IPS DF 19.7 (cell line): ENCODE measurements around the gene SRGAP2C.
"Not testable (repeated sequence)": the region's sequence is repeated elsewhere in the genome, so short reads cannot be mapped to it uniquely, and the experiment has no call there.

ENCODE experiments used
- DNase-seq: peaks from one replicate; pipeline ENCODE4 v3.0.0-alpha.2; 2013; ENCODE audit warnings: low read depth, low spot score

Gene SRGAP2C

GRCh38 chr1:121279548-121279898 lies 94.7 kb downstream of the SRGAP2C start:
- not testable (repeated sequence) for DNase-seq

- not testable (repeated sequence) for DNase-seq
Observed at GRCh38 chr1:121280699-121281317, 96.0 kb downstream of the SRGAP2C start.

DNA sequence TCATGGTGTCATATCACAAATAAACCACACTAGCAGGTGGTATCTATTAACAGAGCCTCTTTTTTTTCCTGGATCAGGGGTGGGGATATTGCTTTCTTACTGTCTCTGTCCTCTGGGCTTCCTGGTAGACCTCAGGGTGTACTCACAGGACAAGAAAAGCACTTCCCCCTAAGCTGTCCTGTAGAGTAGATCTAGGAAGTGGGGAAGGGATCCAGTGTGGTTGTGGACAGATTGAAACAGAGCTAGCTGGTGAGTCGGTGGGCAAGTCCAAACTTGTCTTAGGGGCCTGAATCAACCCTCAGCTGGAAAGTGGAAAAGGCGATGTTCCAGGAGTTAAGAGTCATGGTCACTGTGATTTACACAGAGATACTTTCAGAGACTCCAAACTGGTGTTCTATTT lies 96.7 kb downstream of the SRGAP2C start:
- not testable (repeated sequence) for DNase-seq

- DNase-seq: not testable (repeated sequence)
Observed at GRCh38 chr1:121283587-121284180, 98.9 kb downstream of the SRGAP2C start.

DNA sequence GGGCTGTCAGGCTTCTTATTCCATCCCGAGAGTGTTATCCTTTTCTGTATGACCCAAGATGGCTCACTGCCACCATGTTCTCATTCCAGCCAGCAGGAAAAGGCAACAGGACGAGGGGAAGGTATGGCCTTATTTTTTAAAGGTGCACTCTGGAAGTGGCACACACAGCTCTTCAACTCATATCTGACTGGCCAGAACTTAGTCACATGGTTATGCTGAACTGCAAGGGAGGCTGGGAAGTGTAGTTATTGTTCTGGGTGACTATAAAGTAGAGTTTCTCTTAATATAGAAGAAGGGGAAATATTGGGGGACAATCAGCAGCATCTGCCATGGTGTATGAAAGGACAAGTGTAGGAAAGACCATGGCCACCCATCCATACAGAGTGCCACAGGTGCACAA lies 107.8 kb downstream of the SRGAP2C start:
- not testable (repeated sequence) for DNase-seq

GRCh38 chr1:121293263-121294204 lies 108.8 kb downstream of the SRGAP2C start:
- DNase-seq: not testable (repeated sequence)

DNA sequence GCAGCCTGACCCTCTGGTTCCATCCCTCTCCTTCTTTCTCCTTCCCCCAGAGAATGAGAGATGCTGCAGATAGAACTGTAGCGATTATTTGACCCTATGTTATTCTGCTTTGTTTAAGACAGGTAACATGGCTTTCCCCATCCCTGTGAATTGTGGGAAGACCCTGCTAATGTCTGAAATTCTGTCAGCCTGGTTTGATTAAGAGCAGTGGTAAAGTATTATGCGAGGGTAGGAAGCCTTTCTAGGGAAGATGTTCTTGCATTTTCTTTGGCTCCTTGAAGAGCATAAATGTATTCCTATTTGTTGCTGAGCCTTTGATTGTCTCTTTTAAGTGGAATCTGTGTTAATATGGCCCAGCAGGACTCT lies 109.4 kb downstream of the SRGAP2C start:
- DNase-seq: not testable (repeated sequence)

DNA sequence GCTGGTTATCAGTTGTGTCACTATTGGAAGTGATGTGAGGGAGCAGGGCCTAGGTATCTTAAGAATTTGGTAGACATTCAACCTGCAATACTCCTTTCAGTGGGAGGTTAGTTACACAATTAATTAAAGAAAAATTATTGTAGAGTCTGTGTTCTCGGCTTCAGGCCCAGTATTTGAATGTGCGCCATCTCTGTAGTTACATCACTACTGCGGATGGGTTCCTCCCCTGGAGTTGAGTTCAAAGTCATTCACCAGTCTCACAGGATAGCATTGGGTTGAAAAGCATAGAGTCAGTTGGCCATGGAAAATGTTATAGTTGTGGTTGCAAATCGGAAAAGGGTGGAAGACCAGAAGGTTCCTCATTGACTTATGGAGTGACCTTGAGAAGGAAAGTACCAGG lies 111.8 kb downstream of the SRGAP2C start:
- DNase-seq: not testable (repeated sequence)

GRCh38 chr1:121298529-121298928 lies 113.8 kb downstream of the SRGAP2C start:
- not testable (repeated sequence) for DNase-seq

DNA sequence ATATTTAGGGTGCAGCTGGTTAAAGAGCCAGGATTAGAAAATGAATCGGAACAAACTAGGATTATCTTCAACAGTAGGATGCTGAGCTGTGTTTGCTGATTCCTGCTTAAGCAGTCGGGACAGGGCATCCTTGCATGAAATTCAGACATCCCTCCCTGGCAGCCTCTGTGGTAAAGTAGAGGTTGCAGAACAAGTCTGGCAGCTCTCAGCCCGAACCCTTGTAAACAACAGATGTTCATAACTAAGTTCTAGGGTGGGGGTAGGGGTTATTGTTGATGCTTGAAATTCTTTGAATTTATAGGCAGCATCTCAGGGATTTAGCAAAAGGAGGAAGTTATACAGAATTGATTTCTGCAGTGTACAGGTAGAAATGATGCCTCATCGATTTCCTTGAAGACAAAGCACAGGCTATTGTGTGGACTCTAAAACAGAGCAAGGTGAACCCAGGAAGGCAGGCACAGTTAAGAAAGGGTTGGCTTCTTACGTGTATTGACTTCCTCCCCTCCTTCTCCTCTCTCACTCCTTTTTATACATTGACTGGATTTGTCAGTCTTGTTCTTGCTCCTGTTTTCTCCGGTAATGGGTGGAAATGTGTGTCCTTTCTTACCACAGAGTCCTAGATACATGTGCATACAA lies 114.9 kb downstream of the SRGAP2C start:
- not testable (repeated sequence) for DNase-seq

GRCh38 chr1:121301876-121302275 lies 117.1 kb downstream of the SRGAP2C start:
- DNase-seq: not testable (repeated sequence)

DNA sequence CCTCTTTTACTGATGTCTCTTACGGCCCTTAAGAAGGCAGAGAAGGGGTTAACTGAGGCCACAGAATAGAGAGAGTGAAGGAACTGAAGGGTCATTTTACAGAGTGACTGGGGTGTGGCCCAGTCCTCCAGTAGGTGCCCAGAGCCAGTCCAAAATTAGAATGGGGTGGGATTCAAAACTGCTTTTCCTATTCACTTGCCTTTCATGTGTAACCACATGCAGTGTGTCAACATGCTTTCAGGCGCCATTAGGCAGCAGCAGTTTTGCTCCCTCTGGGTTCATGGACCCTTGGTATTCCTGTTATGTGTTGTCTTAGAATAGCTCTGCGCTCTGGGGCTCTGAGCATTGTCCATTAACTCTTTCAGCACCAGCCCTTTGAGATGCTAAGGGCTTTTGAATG lies 123.0 kb downstream of the SRGAP2C start:
- not testable (repeated sequence) for DNase-seq

GRCh38 chr1:121315509-121315908 lies 130.7 kb downstream of the SRGAP2C start:
- DNase-seq: not testable (repeated sequence)

GRCh38 chr1:121316081-121316480 lies 131.3 kb downstream of the SRGAP2C start:
- not testable (repeated sequence) for DNase-seq

- DNase-seq: not testable (repeated sequence)
Observed at GRCh38 chr1:121317491-121318468, 133.0 kb downstream of the SRGAP2C start.

- DNase-seq: not testable (repeated sequence)
Observed at GRCh38 chr1:121318687-121319086, 133.9 kb downstream of the SRGAP2C start.

DNA sequence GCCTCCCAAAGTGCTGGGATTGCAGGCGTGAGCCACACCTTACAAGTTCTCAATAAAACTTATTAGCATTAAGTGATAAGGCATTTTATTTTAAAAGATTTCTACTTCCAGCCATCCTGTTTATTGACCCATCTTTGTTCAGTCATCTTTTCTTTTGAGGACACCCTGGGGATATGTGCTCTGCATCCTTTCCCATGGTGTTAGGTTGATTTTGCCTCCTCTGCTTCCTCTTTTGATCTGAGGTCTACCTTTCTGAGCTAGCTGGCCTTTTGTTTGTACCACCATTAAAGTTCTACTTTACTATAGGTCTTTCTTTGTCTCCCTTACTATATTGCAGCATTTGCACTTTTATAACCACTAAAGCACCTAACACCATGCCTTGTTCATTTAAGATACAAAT lies 136.9 kb downstream of the SRGAP2C start:
- not testable (repeated sequence) for DNase-seq

DNA sequence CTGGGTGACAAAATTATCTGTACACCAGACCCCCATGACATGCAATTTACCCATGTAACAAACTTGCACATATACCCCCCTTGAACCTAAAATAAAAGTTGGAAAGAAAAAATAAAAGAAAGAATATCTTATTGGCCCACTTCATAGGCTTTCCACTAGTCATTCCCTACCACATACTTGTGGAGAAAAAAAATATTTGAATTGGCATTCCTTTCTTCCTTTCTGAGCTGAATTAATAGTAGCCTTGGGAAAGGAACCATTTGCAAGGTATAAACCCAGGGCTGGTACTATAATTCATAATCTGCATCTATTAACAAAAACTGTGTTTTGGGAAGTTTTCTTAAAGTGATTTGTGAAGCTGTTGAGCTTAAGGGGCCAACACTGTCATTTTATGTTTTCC lies 140.0 kb downstream of the SRGAP2C start:
- not testable (repeated sequence) for DNase-seq

DNA sequence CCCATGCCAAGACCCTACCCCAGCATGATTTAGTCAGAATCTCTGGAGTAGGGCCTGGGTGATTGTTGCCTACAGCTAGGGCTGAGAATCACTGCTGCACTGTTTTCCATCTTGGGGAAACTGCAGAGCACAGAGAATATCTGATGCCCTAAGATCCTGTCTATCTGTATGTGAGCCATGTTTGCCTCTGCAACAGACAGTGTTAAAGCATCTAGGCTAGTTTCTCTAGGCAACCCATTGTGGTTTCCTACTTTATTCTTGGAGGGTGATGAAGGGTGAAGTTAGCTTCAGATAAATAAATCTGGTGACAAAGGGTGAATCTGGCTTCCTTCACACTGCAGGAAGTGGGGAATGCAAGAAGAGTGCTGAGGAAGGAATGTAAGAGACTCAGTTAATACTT lies 147.4 kb downstream of the SRGAP2C start:
- DNase-seq: not testable (repeated sequence)
